HuH-7 (cell line): ENCODE data around the gene ZBED4.

ENCODE experiments used
- DNase-seq: peaks from one replicate; pipeline ENCODE4 v3.0.0; 2011; ENCODE audit warnings: low spot score

ZBED4 gene

GRCh38 chr22:49880281-49880680, 26.6 kb downstream of the ZBED4 start:
- no peak for DNase-seq

GRCh38 chr22:49881856-49882255, 28.2 kb downstream of the ZBED4 start:
- no peak for DNase-seq

DNA sequence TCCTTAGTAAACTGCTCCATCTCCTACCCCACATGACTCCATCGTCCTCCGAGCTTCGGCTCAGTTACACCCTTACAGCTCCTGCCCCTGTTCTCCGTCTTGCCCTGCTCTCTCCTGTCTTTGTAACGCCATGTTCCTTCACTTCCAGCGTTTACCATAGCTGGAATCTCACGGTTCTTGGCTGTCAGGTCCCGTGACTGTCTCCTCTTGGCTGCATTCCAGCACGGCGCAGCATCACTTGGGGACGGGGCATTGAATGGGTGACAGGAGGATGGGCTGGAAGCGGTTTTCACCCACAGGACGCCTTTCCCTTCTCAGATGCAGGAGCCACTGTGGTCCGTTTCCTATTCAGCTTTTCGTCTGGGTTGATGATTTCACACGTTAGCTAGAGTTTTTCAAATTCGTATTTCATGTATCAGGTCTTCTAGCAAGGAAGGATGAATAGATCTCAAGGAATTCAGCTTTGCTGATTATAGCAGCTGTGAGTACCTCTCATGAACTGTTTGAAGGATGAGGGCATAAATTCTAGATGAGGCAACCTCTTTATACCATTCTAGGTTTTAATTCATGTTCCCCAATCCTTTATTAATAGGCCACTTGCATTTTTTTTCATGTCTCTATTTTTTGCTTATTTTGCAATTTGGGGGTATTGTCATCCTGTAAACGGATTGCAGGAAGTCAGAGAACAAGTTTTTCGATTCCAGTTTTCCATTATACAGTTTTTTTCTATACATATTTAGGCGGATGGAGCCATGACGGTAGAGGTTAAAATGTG, 29.1 kb downstream of the ZBED4 start:
- no peak for DNase-seq

GRCh38 chr22:49883294-49883640, 29.6 kb downstream of the ZBED4 start:
- no peak for DNase-seq

GRCh38 chr22:49884075-49884474, 30.4 kb downstream of the ZBED4 start:
- DNase-seq, result no peak

- no peak for DNase-seq
Measured at GRCh38 chr22:49884503-49885260, 31.0 kb downstream of the ZBED4 start.

DNA sequence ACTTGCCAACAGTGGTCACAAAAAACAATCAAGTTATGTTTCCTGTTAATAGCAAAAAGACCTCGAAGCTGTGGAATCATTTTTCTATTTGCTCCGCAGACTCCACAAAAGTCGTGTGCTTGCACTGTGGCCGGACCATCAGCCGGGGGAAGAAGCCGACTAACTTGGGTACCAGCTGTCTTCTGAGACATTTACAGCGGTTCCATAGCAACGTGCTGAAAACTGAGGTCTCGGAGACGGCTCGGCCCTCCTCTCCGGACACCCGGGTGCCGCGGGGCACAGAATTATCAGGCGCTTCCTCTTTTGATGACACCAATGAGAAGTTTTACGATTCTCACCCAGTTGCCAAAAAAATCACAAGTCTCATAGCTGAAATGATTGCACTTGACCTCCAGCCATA, 31.6 kb downstream of the ZBED4 start:
- no peak for DNase-seq

- DNase-seq, result no peak
Measured at GRCh38 chr22:49885881-49886280, 32.2 kb downstream of the ZBED4 start.

DNA sequence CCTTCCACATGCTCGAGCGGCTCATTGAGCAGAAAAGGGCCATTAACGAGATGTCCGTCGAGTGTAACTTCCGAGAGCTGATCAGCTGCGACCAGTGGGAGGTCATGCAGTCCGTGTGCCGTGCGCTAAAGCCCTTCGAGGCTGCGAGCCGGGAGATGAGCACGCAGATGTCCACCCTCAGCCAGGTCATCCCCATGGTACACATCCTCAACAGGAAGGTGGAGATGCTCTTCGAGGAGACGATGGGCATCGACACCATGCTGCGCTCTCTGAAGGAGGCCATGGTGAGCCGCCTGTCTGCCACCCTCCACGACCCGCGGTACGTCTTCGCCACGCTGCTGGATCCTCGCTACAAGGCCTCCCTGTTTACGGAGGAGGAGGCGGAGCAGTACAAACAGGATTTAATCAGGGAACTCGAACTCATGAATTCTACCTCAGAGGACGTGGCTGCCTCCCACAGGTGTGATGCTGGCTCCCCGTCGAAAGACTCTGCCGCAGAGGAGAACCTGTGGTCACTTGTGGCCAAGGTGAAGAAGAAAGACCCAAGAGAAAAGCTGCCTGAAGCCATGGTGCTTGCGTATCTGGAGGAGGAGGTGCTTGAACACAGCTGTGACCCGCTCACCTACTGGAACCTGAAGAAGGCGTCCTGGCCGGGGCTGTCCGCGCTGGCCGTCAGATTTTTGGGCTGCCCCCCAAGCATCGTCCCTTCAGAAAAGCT, 32.9 kb downstream of the ZBED4 start:
- no peak for DNase-seq

DNA sequence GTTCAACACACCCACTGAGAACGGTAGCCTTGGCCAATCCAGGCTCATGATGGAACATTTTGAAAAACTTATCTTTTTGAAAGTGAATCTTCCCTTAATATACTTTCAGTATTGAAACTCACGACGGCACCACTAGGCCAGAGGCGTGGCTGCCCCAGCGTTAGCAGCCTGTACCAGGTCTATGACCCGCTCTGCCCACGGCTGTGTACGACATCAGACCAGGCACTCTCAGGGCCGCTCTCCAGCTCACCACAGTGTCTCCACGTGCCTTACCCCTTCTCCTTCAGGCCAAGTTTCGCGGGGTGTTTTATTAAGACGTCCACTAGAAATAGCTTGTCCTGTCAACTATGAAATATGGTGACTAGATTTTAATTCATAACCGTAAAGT, 33.4 kb downstream of the ZBED4 start:
- DNase-seq, result no peak

GRCh38 chr22:49887702-49888101, 34.1 kb downstream of the ZBED4 start:
- DNase-seq, result no peak

DNA sequence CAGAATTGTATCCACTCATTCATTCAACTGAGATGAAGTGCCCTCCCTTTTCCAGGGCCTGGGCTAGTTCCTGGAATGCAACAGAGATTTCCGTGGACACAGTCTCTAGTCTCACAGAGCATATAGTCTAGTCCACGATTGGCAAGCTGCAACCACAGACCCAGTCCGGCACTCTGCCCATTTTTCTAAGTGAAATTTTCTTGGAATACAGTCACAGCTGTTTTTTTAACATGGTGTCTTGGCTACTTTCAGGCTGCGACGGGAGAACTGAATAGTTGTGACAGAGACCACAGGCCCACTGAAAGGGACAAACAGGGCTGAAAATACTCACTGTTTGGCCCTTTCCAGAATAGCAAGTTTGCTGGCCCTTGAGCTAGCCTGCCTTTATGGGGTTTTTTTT, 35.4 kb downstream of the ZBED4 start:
- no peak for DNase-seq

DNA sequence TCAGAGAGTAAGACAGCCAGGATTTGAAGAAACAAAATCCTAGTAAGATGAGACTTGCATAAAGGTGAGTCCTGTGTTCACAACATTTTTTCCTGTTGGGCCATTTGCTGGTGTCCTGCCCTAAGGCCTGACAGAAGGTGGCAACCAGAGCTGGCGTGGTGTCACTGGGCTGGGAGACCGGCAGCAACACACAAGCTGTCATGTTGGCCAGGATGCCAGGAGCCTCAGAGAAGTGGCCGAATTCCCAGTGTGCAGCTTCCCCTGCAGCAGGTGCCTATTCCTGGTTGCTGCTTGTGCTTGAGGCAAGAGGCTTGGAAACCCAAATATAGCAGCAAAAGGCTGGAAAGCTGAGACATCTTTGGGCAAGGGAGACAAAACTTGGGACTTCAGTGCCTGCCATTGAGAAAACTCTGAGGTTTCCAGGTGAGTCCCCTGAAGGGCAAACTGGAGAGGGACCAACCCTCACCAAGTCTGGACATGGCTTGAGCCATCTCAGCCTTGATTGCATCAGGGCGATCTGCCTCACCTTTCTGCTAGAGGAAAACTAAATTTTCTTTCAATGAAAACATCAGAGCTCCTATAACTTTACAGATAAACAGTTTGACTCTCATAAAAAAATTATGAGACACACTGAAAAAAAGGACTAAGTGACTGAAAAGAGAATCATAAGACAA, 38.7 kb downstream of the ZBED4 start:
- no peak for DNase-seq

- DNase-seq, result no peak
Measured at GRCh38 chr22:49893025-49893424, 39.4 kb downstream of the ZBED4 start.

DNA sequence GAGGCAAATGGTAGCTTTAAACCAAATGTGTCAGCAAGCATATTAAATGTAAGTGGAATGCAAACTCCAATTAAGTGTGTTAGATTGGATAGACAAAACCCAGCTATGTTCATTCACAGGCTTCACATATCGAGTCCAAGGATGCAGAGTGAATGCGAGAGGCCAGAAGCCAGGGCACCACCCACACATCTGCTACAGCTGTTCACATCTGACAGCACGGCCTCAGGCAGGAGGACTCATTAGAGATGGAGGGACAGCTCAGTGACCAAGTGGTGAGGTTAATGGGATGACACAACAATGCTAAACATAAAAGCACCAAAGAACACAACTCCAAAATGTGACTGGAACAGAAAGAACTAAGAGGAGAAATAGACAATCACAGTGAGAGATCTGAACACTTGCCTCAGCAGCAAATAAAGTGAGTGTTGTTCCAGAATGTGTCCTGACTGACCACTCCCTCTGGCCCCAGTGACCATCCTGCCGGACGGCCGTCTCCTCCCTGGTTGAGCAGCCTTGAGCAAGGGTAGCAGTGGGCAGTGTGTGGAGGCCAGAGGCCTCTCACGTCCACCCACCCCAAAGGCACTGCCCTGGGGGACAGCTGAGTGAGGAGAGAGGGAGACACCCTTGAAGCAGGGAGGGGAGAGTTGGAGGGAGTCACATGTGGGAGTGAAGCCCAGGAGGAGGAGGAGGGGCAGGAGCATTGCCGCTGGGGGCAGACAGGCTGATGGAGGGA, 40.8 kb downstream of the ZBED4 start:
- no peak for DNase-seq

DNA sequence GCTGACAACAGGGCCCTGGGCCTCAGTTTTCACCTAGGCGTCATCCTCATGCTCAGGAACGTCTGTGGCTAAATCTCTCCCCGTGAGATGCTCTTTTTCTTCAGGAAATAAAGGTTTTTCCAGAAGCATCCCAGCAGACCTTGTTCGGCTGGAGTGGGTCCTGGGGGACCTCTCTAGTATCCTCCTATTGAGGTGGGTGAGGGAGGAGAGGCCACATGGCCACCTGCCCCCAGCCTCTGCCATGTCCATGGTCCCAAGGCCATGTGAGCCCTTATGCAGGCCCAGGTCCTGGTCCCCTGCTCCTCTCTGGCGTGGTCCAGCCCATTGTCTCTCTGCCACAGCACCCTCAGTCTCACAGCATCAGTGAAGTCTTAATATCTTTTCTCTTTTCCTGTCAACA, 42.6 kb downstream of the ZBED4 start:
- DNase-seq, result no peak

GRCh38 chr22:49897015-49897684, 43.5 kb downstream of the ZBED4 start:
- no peak for DNase-seq

DNA sequence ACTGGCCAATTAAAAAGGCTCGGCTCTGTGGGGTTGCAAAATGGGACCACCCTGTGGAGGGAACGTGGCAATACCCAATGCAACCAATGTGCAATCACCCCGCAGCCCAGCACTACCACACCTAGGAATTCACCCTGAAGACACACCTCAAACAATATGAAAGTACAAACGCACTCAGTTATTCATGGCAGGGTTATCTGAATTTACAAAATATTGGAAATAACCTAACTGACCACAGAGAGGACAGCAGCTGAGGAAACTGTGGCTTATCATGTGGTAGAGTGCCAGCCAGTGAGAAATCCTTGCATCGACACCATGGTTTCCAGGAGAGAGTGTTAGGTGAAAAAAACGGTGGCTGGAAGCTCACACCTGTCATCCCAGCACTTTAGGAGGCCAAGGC, 45.9 kb downstream of the ZBED4 start:
- no peak for DNase-seq

- DNase-seq, result no peak
Measured at GRCh38 chr22:49900441-49901230, 47.0 kb downstream of the ZBED4 start.

DNA sequence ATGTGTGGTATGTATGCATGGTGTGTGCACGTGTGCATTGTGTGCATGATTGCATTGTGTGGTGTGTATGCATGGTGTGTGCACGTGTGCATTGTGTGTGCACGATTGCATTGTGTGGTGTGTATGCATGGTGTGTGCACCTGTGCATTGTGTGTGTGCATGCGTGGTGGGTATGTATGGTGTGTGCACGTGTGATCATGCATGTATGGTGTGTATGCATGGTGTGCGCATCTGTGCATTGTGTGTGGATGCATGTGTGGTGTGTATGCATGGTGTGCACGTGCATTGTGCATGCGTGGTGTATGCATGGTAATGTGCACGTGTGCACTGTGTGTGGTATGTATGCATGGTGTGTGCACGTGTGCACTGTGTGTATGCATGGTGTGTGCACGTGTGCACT, 47.8 kb downstream of the ZBED4 start:
- DNase-seq, result no peak
